Liver (tissue), 9 donors: Measurements from ENCODE around the gene GATA6. TPM values are rescaled to one million over a fixed set of nuclear protein-coding genes. Genes with fewer than 3 reads are reported as not detected.

Experiments
- DNase-seq: peaks from one replicate; pipeline ENCODE4 v3.0.0-alpha.2; 2017; ENCODE audit warnings: low spot score
- H3K27ac ChIP-seq, 2 donors: one replicate each; pipeline ENCODE4 v1.7.0; 2013; ENCODE audit warnings: inconsistent platforms in 2 of 2, low read length in 2 of 2, control low read depth in 1 of 2, low read depth in 1 of 2, mild to moderate bottlenecking in 1 of 2
- H3K27me3 ChIP-seq, 4 donors: one replicate each; pipeline versions ENCODE4 v1.6.1 to v1.7.0; 2013; ENCODE audit warnings: low read length in 3 of 4, inconsistent platforms in 1 of 4, mild to moderate bottlenecking in 1 of 4, moderate library complexity in 1 of 4; ENCODE audit not compliant: control insufficient read depth in 4 of 4, insufficient read depth in 4 of 4
- H3K36me3 ChIP-seq, 4 donors: one replicate each; pipeline versions ENCODE4 v1.6.1 to v1.7.0; 2013; ENCODE audit warnings: low read length in 3 of 4, mild to moderate bottlenecking in 3 of 4, low read depth in 1 of 4, moderate library complexity in 1 of 4; ENCODE audit not compliant: control insufficient read depth in 4 of 4, insufficient read depth in 3 of 4
- H3K4me1 ChIP-seq, 4 donors: one replicate each; pipeline versions ENCODE4 v1.6.1 to v1.7.0; 2013; ENCODE audit warnings: low read length in 3 of 4, mild to moderate bottlenecking in 3 of 4, moderate library complexity in 1 of 4; ENCODE audit not compliant: control insufficient read depth in 4 of 4, insufficient read depth in 4 of 4
- H3K4me3 ChIP-seq, 3 donors: one replicate each; pipeline versions ENCODE4 v1.6.1 to v1.7.0; 2013; ENCODE audit warnings: low read length in 3 of 3, control low read depth in 1 of 3, low read depth in 1 of 3, mild to moderate bottlenecking in 1 of 3
- H3K9ac ChIP-seq, 2 donors: one replicate each; pipeline ENCODE4 v1.7.0; 2013; ENCODE audit warnings: low read length in 2 of 2, mild to moderate bottlenecking in 2 of 2, moderate library complexity in 2 of 2, control low read depth in 1 of 2, low read depth in 1 of 2
- H3K9me3 ChIP-seq, 4 donors: one replicate each; pipeline versions ENCODE4 v1.6.1 to v1.7.0; 2013; ENCODE audit warnings: low read length in 3 of 4; ENCODE audit not compliant: control insufficient read depth in 4 of 4
- GABPA ChIP-seq, 2 donors: IDR thresholded peaks in 1 of 2; conservative IDR thresholded peaks in 1 of 2; 2 replicates each; pipeline ENCODE4 v1.6.1; 2016; ENCODE audit warnings: antibody characterized with exemption in 2 of 2, mild to moderate bottlenecking in 1 of 2, moderate library complexity in 1 of 2
- HNF4A ChIP-seq, 2 donors: conservative IDR thresholded peaks; 2 replicates each; pipeline ENCODE4 v1.6.1; 2016; ENCODE audit warnings: antibody characterized with exemption in 2 of 2, mild to moderate bottlenecking in 2 of 2
- HNF4G ChIP-seq: IDR thresholded peaks from 2 replicates; pipeline ENCODE4 v1.6.1; 2016; ENCODE audit warnings: antibody characterized with exemption
- JUND ChIP-seq, 2 donors: IDR thresholded peaks; 2 replicates each; pipeline ENCODE4 v1.6.1; 2016; ENCODE audit warnings: antibody characterized with exemption in 2 of 2
- NR2F2 ChIP-seq: IDR thresholded peaks from 2 replicates; pipeline ENCODE4 v1.6.1; 2016; ENCODE audit warnings: antibody characterized with exemption
- RAD21 ChIP-seq, 2 donors: IDR thresholded peaks; 2 replicates each; pipeline ENCODE4 v1.6.1; 2016; ENCODE audit warnings: antibody characterized with exemption in 2 of 2, mild to moderate bottlenecking in 2 of 2
- RXRA ChIP-seq, 2 donors: IDR thresholded peaks; 2 replicates each; pipeline ENCODE4 v1.6.1; 2017 to 2018; ENCODE audit warnings: antibody characterized with exemption in 2 of 2, mild to moderate bottlenecking in 1 of 2
- SP1 ChIP-seq: IDR thresholded peaks from 2 replicates; pipeline ENCODE4 v1.6.1; 2018; ENCODE audit warnings: antibody characterized with exemption, mild to moderate bottlenecking
- TAF1 ChIP-seq: conservative IDR thresholded peaks from 2 replicates; pipeline ENCODE4 v1.6.1; 2016; ENCODE audit warnings: antibody characterized with exemption, mild to moderate bottlenecking
- YY1 ChIP-seq: IDR thresholded peaks from 2 replicates; pipeline ENCODE4 v1.6.1; 2016; ENCODE audit warnings: antibody characterized with exemption, mild to moderate bottlenecking
- WGBS: extraction: QIAGEN DNeasy Blood & Tissue Kit; methylation state at CpG from one replicate; pipeline ENCODE4 v1.1.7; 2013; 5-methylcytosine and 5-hydroxymethylcytosine counted together
- polyA plus RNA-seq, 2 donors: library from polyadenylated mRNA; stranded (reverse) in 1 of 2; unstranded in 1 of 2; fragments of 200-250 nt in 1 of 2; fragments of >200 nt in 1 of 2; fragmentation: Nextera tagmentation in 1 of 2; extraction: Ambion mirVana in 1 of 2; gene quantifications; one replicate each; pipeline versions ENCODE4 v1.2.1 to v1.2.3, GENCODE V29; 2013 to 2015
- total RNA-seq, 2 donors: library from RNA; depleted of rRNA; stranded (reverse); fragments of >200 nt; gene quantifications; one replicate each; pipeline ENCODE4 v1.2.3, GENCODE V29; 2014
- TF ChIP-seq, protein P1 (sequence below): IDR thresholded peaks from 2 replicates; pipeline ENCODE4 v1.6.1; 2016; ENCODE audit warnings: antibody characterized with exemption
- TF ChIP-seq, protein P2 (sequence below): fragments of 150-350 bp; IDR thresholded peaks from 2 replicates; pipeline ENCODE4 v1.5.1; 2017; ENCODE audit warnings: improper control_type of control experiment, low read depth, low read length; ENCODE audit not compliant: missing input control
- TF ChIP-seq, protein P3 (sequence below): IDR thresholded peaks from 2 replicates; pipeline ENCODE4 v1.6.1; 2016; ENCODE audit warnings: antibody characterized with exemption, mild to moderate bottlenecking
- donor health status: healthy.
- donor health status: healthy.
- donor health status: healthy.
- donor health status: healthy.
- donor health status: healthy.

GATA6 gene
- total and polyA plus RNA-seq, 4 donors: 1.8 to 6.6 (median 4.9) TPM

DNA sequence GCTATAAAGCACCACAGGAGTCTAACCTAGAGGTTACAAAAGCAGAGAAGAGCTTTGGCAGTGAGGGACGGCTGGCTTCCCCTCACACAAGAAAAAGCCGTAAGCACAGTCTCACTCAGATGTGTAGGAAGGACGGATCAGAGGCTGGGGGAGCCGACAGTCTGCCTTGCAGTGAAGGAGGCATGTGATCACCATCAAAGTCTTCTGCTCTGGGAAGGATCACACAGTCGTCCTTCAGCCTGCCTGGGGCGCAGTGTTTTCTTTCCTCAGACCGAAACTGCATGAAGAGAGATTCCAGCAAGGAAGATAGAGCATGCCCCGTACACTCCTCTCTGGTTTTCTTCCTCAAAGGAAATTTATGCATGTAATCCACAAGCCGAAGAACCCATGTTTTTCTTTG is 24.1 kb downstream of the GATA6 start:
- WGBS: 72% methylated on average over 9 of the region's 9 CpGs
- Histone ChIP-seq H3K27ac (peak overlapping the region in 1 of 2 donors; percentile 55), H3K9me3 (no peaks in the 10 kb centered on the region), H3K4me3 (no peak overlapping the region), H3K36me3 (peaks cover 0 to 4% (median 2%) of the 10 kb centered on the region in 4 donors), H3K9ac (no peak overlapping the region), H3K4me1 (peaks cover 0 to 9% (median 5%) of the 10 kb centered on the region in 4 donors), H3K27me3 (no peaks in the 10 kb centered on the region)
- DNase-seq: no peak
- TF ChIP-seq, protein P1, sequence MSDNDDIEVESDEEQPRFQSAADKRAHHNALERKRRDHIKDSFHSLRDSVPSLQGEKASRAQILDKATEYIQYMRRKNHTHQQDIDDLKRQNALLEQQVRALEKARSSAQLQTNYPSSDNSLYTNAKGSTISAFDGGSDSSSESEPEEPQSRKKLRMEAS: no peak
- TF ChIP-seq, protein P2, sequence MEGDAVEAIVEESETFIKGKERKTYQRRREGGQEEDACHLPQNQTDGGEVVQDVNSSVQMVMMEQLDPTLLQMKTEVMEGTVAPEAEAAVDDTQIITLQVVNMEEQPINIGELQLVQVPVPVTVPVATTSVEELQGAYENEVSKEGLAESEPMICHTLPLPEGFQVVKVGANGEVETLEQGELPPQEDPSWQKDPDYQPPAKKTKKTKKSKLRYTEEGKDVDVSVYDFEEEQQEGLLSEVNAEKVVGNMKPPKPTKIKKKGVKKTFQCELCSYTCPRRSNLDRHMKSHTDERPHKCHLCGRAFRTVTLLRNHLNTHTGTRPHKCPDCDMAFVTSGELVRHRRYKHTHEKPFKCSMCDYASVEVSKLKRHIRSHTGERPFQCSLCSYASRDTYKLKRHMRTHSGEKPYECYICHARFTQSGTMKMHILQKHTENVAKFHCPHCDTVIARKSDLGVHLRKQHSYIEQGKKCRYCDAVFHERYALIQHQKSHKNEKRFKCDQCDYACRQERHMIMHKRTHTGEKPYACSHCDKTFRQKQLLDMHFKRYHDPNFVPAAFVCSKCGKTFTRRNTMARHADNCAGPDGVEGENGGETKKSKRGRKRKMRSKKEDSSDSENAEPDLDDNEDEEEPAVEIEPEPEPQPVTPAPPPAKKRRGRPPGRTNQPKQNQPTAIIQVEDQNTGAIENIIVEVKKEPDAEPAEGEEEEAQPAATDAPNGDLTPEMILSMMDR: no peak
- no peak for TF ChIP-seq YY1
- TF ChIP-seq TAF1: no peak

DNA sequence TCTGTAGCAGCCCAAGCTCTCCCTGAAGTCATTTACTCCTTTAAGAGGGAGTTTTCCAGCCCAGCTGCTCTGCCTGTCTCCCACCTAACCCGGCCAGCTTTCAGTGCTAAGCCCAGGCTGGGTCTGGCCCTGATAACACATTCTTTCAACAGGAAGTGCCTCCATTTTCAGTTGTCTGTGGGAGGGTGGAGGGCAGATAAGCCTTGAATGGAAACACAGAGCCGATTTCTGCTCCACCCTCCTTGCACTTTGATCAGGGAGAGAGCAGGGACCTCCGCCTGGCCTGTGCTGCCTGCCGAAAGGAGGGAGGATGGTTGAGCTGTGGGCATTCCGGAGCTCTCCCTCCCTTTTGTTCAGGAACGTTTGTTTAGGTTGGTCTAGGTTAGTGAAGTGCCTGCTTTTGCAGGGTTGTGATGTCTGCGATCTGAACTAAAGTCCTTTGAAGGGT is 24.8 kb downstream of the GATA6 start:
- Histone ChIP-seq H3K4me3 (no peak overlapping the region), H3K36me3 (peaks cover 0 to 4% (median 2%) of the 10 kb centered on the region in 4 donors), H3K9ac (no peak overlapping the region), H3K27ac (peak overlapping the region; percentile 2 to 55), H3K9me3 (no peaks in the 10 kb centered on the region), H3K4me1 (peaks cover 0 to 9% (median 5%) of the 10 kb centered on the region in 4 donors), H3K27me3 (no peaks in the 10 kb centered on the region)
- WGBS: 23% methylated on average over 7 of the region's 7 CpGs
- peak in 1 of 2 donors; percentile 27 for TF ChIP-seq GABPA (IDR thresholded peaks at IDR 0.05 in 1 of 2, conservative IDR thresholded peaks at IDR 0.05 in 1 of 2)
- TF ChIP-seq SP1: peak; percentile 83
- peak; percentile 56 for TF ChIP-seq NR2F2
- TF ChIP-seq HNF4G: peak; percentile 72
- TF ChIP-seq HNF4A (conservative IDR thresholded peaks at IDR 0.05): peak; percentile 66 to 85
- TF ChIP-seq, protein P3, sequence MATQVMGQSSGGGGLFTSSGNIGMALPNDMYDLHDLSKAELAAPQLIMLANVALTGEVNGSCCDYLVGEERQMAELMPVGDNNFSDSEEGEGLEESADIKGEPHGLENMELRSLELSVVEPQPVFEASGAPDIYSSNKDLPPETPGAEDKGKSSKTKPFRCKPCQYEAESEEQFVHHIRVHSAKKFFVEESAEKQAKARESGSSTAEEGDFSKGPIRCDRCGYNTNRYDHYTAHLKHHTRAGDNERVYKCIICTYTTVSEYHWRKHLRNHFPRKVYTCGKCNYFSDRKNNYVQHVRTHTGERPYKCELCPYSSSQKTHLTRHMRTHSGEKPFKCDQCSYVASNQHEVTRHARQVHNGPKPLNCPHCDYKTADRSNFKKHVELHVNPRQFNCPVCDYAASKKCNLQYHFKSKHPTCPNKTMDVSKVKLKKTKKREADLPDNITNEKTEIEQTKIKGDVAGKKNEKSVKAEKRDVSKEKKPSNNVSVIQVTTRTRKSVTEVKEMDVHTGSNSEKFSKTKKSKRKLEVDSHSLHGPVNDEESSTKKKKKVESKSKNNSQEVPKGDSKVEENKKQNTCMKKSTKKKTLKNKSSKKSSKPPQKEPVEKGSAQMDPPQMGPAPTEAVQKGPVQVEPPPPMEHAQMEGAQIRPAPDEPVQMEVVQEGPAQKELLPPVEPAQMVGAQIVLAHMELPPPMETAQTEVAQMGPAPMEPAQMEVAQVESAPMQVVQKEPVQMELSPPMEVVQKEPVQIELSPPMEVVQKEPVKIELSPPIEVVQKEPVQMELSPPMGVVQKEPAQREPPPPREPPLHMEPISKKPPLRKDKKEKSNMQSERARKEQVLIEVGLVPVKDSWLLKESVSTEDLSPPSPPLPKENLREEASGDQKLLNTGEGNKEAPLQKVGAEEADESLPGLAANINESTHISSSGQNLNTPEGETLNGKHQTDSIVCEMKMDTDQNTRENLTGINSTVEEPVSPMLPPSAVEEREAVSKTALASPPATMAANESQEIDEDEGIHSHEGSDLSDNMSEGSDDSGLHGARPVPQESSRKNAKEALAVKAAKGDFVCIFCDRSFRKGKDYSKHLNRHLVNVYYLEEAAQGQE: no peak
- TF ChIP-seq RAD21 (IDR thresholded peaks at IDR 0.05): peak; percentile 10 to 68
- TF ChIP-seq YY1: peak; percentile 64
- TF ChIP-seq RXRA (IDR thresholded peaks at IDR 0.05): peak; percentile 39 to 72
- TF ChIP-seq, protein P1: no peak
- TF ChIP-seq JUND (IDR thresholded peaks at IDR 0.05): no peak
- peak; percentile 52 for DNase-seq
